Spleen (tissue), 11 donors: ENCODE measurements around the gene ITGB6. TPM values are rescaled to one million over a fixed set of nuclear protein-coding genes. Genes with fewer than 3 reads are reported as not detected.
A peak's percentile ranks its signal among the peaks of the same experiment; 100 is the strongest.

Experiments
- DNase-seq: peaks from one replicate; pipeline ENCODE4 v3.0.0-alpha.2; 2020
- H3K27ac ChIP-seq, 8 donors: fragments of 200-600 bp; sonication (generic) in 7 of 8; 1 replicate in 4 of 8; 2 replicates in 4 of 8; pipeline versions ENCODE4 v1.5.0 to v1.8.0; 2016 to 2021; ENCODE audit warnings: inconsistent platforms in 4 of 8, mild to moderate bottlenecking in 4 of 8, moderate library complexity in 1 of 8
- H3K27me3 ChIP-seq, 7 donors: fragments of 200-600 bp; sonication (generic) in 6 of 7; replicated peaks in 1 of 7; 1 replicate in 4 of 7; 2 replicates in 3 of 7; pipeline versions ENCODE4 v1.5.0 to v1.8.0; 2016 to 2021; ENCODE audit warnings: inconsistent platforms in 3 of 7, mild to moderate bottlenecking in 1 of 7
- H3K36me3 ChIP-seq, 6 donors: fragments of 200-600 bp; sonication (generic) in 5 of 6; 1 replicate in 4 of 6; 2 replicates in 2 of 6; pipeline versions ENCODE4 v1.5.0 to v1.8.0; 2016 to 2021; ENCODE audit warnings: inconsistent platforms in 2 of 6
- H3K4me1 ChIP-seq, 6 donors: fragments of 200-600 bp; sonication (generic) in 5 of 6; 1 replicate in 3 of 6; 2 replicates in 3 of 6; pipeline versions ENCODE4 v1.5.0 to v1.8.0; 2016 to 2021; ENCODE audit warnings: inconsistent platforms in 3 of 6
- H3K4me3 ChIP-seq, 8 donors: fragments of 200-600 bp; sonication (generic) in 7 of 8; 1 replicate in 4 of 8; 2 replicates in 4 of 8; pipeline versions ENCODE4 v1.5.0 to v1.8.0; 2016 to 2021; ENCODE audit warnings: inconsistent platforms in 4 of 8, mild to moderate bottlenecking in 4 of 8, moderate library complexity in 2 of 8
- H3K9me3 ChIP-seq, 8 donors: fragments of 200-600 bp; sonication (generic) in 7 of 8; 1 replicate in 4 of 8; 2 replicates in 4 of 8; pipeline versions ENCODE4 v1.5.0 to v1.8.0; 2016 to 2021; ENCODE audit warnings: inconsistent platforms in 4 of 8
- CTCF ChIP-seq, 11 experiments: fragments of 200-600 bp in 7 of 11; fragments of 450-650 bp in 4 of 11; sonication (generic) in 4 of 11; IDR thresholded peaks in 8 of 11; conservative IDR thresholded peaks in 3 of 11; 1 replicate in 7 of 11; 2 replicates in 4 of 11; pipeline versions ENCODE4 v1.4.0 to v1.8.0; 2016 to 2021; ENCODE audit warnings: antibody characterized with exemption in 11 of 11, inconsistent platforms in 4 of 11, mild to moderate bottlenecking in 1 of 11
- POLR2A ChIP-seq, 3 donors: fragments of 450-650 bp; IDR thresholded peaks; one replicate each; pipeline ENCODE4 v1.5.1; 2017; ENCODE audit warnings: antibody characterized with exemption in 3 of 3, mild to moderate bottlenecking in 1 of 3
- POLR2AphosphoS5 ChIP-seq, 3 donors: sonication (generic); formaldehyde crosslinking; IDR thresholded peaks; one replicate each; pipeline ENCODE4 v1.5.1; 2017; ENCODE audit warnings: antibody characterized with exemption in 3 of 3
- WGBS, 5 donors: extraction: QIAGEN DNeasy Blood & Tissue Kit in 3 of 5; methylation state at CpG; one replicate each; pipeline versions ENCODE4 v1.1.5 to v1.1.7; 2013 to 2018; 5-methylcytosine and 5-hydroxymethylcytosine counted together
- intact Hi-C: fragments of 100-400 bp; cut with DNase I; formaldehyde crosslinking; loops from one replicate; pipeline ENCODE4 v1.15.0; 2023; ENCODE audit warnings: low total_unique reads
- polyA plus RNA-seq, 3 donors: library from polyadenylated mRNA; stranded (reverse); fragments of 200-250 nt; gene quantifications; one replicate each; pipeline ENCODE4 v1.2.1, GENCODE V29; 2013
- total RNA-seq, 7 donors: library from RNA; depleted of rRNA in 3 of 7; stranded (reverse); fragments of >200 nt in 3 of 7; fragmentation: NEBNext Ultra II Directional in 4 of 7; extraction: Animal tissue kit (Norgen Biotek cat#: 25700) in 4 of 7; gene quantifications; one replicate each; pipeline versions ENCODE4 v1.1.0 to v1.2.1, GENCODE V29; 2016 to 2021
- donor health status: healthy with polysubstance abuse.
- donor health status: DM: no; HTN: no; CAD: no; lungs with moderate emphysema.
- donor health status: DM: no; HTN: no; CAD: no.
- donor health status: Bipolar disorder and iron deficiency.
- donor health status: healthy.
- donor health status: DM: no; HTN: no; CAD: no.
- donor health status: DM: yes; HTN: yes; CAD: no.

The ITGB6 gene
- total and polyA plus RNA-seq, 10 donors: 0.02 TPM; not detected in 9

GRCh38 chr2:160169471-160169870 lies 30.6 kb downstream of the ITGB6 start:
- Histone ChIP-seq H3K9me3 (no peaks in the 10 kb centered on the region), H3K4me3 (no peak overlapping the region), H3K36me3 (no peaks in the 10 kb centered on the region), H3K27me3 (no peaks in the 10 kb centered on the region), H3K4me1 (peaks cover 0 to 10% (median 4%) of the 10 kb centered on the region in 6 donors), H3K27ac (no peak overlapping the region)
- intact Hi-C loops: no loop called here
- TF ChIP-seq POLR2AphosphoS5 (IDR thresholded peaks at IDR 0.05) (no peak), CTCF (IDR thresholded peaks at IDR 0.05 in 8 of 11, conservative IDR thresholded peaks at IDR 0.05 in 3 of 11) (no peak), POLR2A (IDR thresholded peaks at IDR 0.05) (no peak)
- 78 to 92% (median 85%) methylated on average over 3 of the region's 3 CpGs for WGBS, 5 donors
- no peak for DNase-seq

GRCh38 chr2:160168878-160169277 lies 31.2 kb downstream of the ITGB6 start:
- Histone ChIP-seq H3K27ac (no peak overlapping the region), H3K4me1 (peaks cover 0 to 12% (median 4%) of the 10 kb centered on the region in 6 donors), H3K27me3 (no peaks in the 10 kb centered on the region), H3K4me3 (no peak overlapping the region), H3K36me3 (no peaks in the 10 kb centered on the region), H3K9me3 (no peaks in the 10 kb centered on the region)
- TF ChIP-seq POLR2A (IDR thresholded peaks at IDR 0.05): no peak
- no peak for TF ChIP-seq CTCF (IDR thresholded peaks at IDR 0.05 in 8 of 11, conservative IDR thresholded peaks at IDR 0.05 in 3 of 11)
- no peak for TF ChIP-seq POLR2AphosphoS5 (IDR thresholded peaks at IDR 0.05)
- WGBS, 5 donors: 86 to 97% (median 94%) methylated on average over 3 of the region's 3 CpGs
- intact Hi-C loops: no loop called here
- no peak for DNase-seq

- Histone ChIP-seq H3K27me3 (no peaks in the 10 kb centered on the region), H3K4me3 (no peak overlapping the region), H3K27ac (no peak overlapping the region), H3K9me3 (no peaks in the 10 kb centered on the region), H3K36me3 (no peaks in the 10 kb centered on the region), H3K4me1 (peaks cover 0 to 12% (median 4%) of the 10 kb centered on the region in 6 donors)
- no peak for DNase-seq
- TF ChIP-seq POLR2A (IDR thresholded peaks at IDR 0.05) (no peak), CTCF (IDR thresholded peaks at IDR 0.05 in 8 of 11, conservative IDR thresholded peaks at IDR 0.05 in 3 of 11) (no peak), POLR2AphosphoS5 (IDR thresholded peaks at IDR 0.05) (no peak)
- intact Hi-C loops: no loop called here
- 89 to 93% (median 91%) methylated on average over 12 of the region's 12 CpGs for WGBS, 5 donors
Measured at GRCh38 chr2:160167089-160167740, 32.9 kb downstream of the ITGB6 start.

- 65 to 83% (median 80%) methylated on average over 1 of the region's 1 CpG for WGBS, 5 donors
- DNase-seq: no peak
- H3K36me3 ChIP-seq: no peaks in the 10 kb centered on the region
- intact Hi-C loops: no loop called here
- no peaks in the 10 kb centered on the region for H3K27me3 ChIP-seq
- H3K4me3 ChIP-seq: no peak overlapping the region
- H3K4me1 ChIP-seq: peaks cover 0 to 12% (median 4%) of the 10 kb centered on the region in 6 donors
- TF ChIP-seq CTCF (IDR thresholded peaks at IDR 0.05 in 8 of 11, conservative IDR thresholded peaks at IDR 0.05 in 3 of 11): no peak
- TF ChIP-seq POLR2AphosphoS5 (IDR thresholded peaks at IDR 0.05): no peak
- TF ChIP-seq POLR2A (IDR thresholded peaks at IDR 0.05): no peak
- H3K27ac ChIP-seq: peak overlapping the region in 4 of 8 donors; percentile 57 to 71 (median 66)
- H3K9me3 ChIP-seq: no peaks in the 10 kb centered on the region
Measured at GRCh38 chr2:160165996-160166395, 34.1 kb downstream of the ITGB6 start.
